Measurements from ENCODE around the gene TSPAN9.

Gene TSPAN9

DNA sequence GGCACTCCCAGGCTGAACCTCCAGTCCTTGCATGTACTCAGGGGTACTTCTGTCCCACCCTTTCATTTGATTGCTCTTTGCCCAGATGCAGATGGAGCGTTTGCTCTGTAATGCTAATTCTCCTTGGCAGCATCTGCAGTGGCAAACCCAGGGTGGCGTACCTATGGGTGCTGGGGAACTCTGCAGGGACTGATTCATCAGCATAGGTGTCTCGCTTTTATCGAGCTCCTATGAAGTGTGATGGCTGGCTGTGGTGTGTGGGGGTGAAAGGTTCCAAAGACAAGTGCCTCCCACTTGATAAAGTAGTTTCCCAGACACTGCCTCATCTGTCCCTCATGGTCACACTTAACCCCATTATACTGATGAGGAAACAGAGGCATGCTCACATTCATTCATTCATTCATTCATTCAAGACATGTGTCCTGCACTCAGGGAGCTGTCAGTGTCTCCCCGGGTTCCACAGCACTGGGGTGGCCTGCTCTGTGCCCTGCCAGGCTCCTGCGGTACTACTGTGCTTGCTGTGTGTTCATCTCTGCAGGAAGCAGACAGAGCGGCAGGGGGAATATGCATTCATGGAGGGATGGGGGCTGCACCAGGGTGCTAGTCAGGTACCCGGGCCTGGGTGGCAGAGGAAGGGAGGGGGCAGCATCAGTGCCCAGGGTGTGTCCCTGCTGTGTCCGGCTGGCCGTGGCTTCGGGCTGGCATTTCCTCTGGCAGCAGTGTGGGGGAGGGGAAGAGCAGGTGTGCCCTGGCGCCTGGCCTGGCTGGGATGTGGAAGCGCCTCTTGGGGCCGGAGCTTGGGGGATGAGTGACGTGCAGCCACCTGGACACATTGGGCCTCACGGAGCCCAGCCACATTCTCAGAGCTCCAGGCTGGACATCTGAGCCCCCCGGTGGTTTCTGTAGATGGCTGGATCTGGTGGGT, 110.9 kb downstream of the TSPAN9 start:
- DNase-seq (ENCODE audit: low read depth) = no peak

DNA sequence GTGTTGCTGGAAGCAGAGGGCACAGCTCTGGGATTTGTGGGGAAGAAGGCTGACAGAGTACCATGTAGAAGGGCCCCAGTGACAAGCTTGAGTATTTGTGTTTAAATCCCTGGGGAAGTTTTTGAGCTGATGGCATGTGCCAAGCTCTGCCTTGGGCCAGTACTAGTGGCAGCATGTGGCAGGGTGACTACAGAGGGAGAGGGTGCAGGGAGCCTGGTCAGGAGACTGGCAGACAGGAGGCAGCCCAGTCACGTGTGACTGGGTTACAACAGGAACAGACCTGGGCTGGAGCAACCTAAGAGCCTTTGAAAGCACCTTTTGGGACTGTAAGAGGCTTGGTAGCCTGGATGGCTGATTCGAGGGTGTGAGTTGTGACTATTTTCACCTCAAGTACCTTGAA, 112.1 kb downstream of the TSPAN9 start:
- no peak for DNase-seq (ENCODE audit: low read depth)

DNA sequence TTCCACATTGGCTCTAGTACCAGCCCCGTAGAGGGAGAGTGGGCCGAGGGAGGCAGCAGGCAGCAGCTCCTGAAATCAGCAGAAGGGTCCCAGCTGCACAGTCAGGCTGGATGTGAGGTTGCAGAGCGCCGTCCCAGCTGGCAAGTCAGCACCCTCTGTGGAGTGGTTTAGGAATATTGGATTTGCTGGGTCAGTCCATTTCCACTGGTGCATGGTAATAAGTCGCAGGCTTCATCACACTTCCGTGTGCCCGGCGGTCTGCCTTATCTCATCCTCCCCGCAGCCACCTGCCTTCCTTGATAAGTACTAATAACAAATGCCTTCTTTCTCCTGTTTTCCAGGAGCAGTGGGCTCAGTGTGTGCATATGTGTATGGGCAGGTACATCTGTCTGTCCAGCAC, 112.9 kb downstream of the TSPAN9 start:
- no peak for DNase-seq (ENCODE audit: low read depth)

DNA sequence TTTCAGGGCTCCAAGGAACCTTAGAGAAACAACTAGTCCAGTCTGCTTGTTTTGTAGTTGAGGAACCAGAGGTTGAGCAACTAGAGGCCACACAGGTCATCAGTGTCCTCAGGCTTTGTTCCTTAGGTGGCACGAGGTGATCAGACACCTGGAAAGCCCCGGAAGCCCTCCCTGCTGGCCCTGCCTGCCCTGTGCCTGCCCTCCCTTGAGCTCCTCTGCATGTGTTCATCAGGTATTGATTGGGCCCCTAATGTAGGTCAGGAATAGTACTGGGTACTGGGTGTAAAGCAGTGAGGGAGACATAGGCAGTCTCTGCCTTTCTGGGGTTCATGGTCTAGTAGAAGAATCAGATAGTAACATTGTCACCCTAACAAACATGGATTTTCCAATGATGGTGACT, 114.3 kb downstream of the TSPAN9 start:
- no peak for DNase-seq (ENCODE audit: low read depth)

DNA sequence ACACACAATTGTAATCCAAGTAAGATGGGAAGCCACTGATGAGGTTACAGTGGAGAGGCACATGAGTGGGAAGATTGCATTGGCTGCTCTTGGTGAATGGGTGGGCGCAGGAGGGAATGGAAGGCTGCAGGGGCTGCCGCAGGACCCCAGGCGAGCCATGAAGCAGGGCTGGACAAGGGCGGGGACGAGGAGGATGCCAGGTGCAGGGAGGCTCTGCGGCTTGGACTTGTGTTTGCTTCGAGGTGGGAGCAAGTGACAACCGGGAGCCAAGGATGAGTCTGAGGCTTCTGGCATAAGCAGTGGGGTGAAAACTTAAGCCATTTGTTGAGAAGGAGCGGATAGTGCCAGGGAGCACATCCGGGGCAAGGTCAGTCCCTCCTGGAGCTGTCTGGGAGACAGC, 115.0 kb downstream of the TSPAN9 start:
- DNase-seq (ENCODE audit: low read depth) = no peak

DNA sequence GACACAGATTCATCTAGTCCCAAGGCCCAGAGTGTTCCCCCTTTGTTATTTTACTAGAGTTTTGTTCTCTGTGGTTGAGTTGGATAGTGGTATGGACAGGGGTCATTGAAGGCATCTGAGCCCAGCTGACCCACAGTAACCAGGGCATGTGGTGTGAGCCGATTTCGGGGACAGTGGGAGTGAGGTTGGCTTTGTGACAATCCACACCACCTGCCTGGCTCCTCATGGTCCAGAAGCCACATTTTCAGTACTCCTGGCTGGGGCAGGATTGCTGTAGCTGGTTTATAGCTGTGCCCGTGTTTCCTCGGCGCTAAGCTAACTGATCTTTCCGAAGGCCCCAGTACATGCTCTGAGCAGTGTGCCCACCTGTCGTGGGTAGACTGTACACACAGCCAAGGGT, 116.0 kb downstream of the TSPAN9 start:
- DNase-seq (ENCODE audit: low read depth) = no peak

DNA sequence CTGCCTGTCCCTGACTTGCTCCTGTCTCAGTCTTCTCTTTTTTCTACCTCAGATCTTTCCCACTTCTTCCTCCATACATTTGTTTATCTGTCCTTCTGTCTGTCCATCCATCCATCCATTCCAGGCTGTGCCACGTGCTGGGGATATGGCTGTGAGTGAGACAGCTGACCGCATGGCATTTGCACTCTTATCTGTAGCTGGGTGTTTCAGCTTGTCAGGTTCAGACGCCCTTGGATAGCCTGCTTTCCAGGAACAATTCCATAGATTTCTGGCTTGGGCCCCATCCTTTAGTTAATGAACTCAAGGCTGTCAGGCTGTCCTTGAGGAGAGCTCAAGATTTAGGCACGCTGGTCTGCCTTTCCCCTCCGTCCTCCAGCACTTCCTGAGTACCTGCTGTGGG, 116.6 kb downstream of the TSPAN9 start:
- DNase-seq (ENCODE audit: low read depth) = no peak

DNA sequence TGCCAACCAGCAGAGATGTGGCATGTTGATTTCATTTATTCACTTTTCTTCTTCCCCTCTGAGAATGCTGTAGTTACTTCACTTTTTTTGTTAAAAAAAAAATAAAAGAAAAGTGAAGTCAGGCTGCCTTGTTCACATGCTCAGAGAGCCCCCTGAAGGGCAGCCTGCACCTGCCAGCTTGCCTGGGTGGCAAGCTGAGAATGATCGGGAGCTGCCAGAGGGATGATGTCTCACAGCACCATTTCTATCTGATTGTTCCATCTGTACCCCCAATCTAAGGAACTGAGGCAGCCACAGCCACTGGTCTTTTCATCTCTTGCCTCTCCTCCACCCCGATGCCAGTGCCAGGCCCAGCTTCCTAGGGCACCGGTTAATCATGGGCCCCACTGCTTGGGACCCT, 118.2 kb downstream of the TSPAN9 start:
- no peak for DNase-seq (ENCODE audit: low read depth)

DNA sequence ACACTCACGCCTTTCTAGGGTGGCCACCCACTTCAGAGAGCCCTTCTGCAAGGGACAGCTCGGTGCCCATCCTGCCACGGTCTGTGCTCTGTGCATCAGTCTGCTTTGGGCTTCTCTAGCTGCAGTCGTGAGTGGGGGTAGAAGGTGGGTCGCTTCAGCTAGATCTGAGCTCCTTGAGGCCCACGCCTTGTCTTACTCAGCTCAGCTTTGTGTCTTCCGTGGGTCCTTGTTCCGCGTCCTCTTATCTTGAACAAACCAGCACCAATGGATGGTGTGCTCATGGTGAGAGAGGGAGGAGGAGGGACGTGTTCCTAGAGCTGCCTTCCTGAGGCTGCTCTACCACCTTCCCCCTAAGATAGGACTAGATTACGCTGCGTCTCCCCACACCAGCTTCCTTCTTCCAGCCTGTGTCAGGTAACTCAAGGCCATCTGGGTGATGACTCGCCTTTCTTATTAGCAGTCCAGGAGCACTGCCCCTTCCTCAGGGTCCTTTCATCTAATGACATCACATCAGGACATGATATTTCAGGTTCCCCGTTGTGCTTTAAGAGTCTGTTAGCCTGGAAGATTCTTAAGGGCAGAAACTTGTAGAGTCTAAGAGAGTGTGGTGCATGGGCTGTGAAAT, 118.8 kb downstream of the TSPAN9 start:
- DNase-seq (ENCODE audit: low read depth) = no peak

DNA sequence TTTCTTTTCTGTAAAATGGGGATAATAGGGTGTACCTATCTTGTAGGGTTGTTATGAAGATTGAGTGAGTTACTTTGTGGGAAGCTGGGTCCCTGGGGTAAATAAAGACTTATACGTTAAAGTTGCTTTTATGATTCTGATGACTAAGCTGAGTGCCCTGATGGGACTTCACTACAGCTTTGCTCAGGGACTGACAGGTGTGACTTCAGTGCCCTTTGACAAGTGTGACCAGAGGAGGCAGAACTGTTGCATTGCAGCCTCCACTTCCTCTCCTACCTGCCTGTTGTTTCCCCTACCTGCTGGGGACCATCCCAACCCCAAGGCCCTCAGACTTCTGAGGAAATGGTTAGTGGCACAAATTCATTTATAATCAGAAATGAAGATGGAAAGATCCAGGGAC, 119.3 kb downstream of the TSPAN9 start:
- DNase-seq (ENCODE audit: low read depth) = no peak

DNA sequence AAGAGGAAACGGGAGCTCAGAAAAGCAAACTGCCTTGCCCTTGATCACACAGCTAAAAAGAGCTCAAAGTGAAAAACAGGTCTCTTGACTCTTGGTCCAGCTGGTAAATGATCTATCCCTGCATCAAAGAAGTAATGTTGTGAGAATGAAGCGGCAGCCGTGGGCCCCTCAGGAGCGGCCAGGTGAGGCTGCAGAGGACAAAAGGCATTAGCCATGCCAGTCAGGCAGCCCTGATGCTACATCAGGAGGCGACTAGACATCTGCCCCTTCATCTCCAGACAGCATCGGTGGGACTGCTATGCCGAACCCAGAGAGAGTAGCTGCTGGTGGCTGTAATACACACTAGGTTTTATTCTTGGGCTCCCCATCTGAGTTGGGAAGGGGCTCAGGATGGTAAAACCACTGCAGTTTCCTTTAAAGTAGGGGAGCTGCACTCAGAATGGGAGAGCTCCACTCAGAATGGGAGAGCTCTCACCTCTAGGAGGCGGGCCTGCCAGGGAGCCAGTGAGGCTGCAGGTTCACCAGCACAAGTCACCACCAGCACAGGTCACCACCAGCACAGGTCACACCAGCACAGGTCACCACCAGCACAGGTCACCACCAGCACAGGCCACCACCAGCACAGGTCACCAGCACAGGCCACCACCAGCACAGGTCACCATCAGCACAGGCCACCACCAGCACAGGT, 120.1 kb downstream of the TSPAN9 start:
- no peak for DNase-seq (ENCODE audit: low read depth)

DNA sequence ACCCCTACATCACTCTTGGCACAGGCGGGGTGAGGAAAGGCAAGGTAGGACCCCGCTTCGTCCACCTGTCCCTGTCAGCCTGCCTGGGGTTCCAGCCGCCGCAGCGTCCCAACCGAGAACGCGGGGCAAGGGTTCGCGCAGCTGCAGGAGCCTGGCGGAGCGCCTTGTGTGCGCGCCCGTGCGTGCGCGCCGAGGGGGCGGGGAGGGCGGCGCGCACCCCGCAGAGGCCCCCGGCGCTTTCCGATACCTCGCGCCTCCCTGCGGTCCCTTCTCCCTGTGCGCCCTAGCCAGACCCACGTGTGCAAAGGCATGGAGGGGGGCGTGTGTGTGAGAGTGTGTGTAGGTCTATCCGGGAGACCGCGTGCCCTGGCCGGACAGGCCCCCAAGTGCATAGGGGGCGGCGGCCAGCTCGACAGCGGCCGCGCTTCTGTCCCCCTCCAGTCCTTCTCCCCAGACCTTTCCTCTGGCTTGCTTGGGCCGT, 122.4 kb downstream of the TSPAN9 start:
- peak; percentile 13 for DNase-seq (ENCODE audit: low read depth)

DNA sequence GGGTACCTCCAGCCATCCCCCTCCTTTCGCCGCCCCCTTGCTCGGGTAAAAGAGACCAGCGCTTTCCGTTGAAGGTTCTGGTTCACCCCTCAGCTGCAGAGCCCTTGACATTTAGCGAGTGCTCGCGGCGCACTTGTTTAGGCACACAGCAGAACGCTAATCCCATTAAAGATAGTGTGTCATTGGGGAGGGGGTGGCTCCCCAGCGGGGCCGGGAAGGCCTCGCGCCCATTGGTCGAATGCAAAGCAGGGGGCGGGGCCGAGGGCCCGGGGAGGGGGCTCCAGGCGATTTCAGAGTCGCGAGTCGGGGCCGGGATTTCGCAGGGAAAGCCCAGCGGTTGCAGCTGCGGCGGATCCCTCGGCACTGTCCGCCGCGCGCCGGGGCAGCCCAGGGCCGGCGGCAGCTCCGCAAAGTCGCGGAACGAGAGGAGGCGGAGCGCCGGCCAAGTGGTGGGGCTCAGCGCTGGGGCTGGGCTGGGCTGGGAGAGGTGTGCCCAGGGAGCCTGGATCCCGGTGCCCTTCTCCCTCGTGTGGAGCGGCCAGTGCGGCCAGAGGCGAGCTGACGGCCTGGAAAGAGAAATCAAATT, 122.9 kb downstream of the TSPAN9 start:
- peak; percentile 28 for DNase-seq (ENCODE audit: low read depth)

DNA sequence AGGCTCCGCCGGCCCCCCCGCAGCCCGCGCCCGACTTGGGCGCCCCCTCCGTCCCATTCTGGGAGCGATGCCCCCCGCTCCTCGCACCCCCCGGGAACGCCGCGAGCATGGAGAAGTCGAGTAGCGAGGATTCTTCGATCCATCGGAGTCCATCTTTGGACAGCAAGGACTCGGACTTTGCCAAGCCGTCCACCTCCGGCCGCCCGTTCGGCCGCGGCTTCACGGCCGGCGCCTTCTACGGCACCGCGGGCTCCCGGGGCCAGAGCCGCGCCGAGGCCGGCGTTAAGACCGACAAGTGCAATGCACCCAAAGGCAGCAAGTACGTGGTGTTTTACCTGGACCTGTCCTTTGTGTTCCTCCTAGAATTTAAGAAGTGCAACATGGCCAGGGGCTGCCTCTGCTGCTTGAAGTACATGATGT, 123.6 kb downstream of the TSPAN9 start:
- DNase-seq (ENCODE audit: low read depth) = no peak

DNA sequence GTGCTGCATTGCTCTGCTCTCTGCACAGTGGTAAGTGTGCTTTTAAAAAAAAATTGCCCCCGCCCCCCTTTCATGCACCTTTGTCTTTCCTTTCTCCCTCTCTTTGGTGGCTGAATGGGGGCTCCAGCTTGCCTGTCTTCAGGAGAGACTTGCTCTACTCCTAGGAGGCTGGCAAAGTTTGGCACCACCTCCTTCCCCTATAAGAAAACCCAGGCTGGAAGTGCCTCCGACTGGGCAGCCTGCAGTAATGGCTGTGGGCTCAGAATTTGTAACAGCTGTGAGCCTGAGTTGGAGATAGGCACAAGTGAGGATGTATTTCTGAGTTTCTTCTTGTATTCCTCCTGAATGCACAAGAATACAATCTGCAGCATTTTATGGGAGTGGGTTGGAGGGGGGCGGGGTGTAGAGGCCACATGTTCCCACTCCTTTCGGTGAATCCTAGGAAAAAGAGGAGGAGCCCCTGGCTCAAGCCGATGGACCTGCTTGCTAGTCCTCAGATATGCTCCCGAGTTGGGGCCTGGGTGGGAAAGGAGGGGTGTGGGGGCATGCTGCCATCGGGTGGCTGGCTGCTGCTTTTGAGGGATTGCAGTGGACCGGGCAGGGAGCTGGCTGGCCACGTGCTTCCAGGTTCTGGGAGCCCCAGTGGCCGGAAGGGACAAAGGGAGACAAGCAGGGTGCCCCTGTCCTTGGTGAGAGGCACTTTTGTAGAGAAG, 124.3 kb downstream of the TSPAN9 start:
- DNase-seq (ENCODE audit: low read depth) = no peak

DNA sequence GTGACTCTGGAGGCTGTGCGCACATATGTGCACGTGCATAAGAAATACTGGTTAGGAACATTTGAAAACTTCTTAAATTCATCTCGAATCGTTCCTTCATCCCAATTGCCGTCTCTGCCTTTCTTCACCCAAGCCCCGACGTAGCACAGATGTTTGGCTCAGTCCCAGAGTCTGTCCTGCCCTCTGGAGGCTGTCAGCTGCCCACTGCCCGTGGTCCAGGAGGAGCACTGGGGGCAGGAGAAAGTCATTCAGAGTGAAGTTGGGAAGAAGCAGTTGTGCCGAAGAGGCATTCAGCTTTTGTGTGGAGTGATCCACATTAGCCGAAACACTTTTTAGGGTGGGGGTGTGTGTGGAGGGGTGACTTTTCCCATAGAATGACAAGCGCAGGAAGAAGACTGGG, 124.9 kb downstream of the TSPAN9 start:
- DNase-seq (ENCODE audit: low read depth) = no peak

DNA sequence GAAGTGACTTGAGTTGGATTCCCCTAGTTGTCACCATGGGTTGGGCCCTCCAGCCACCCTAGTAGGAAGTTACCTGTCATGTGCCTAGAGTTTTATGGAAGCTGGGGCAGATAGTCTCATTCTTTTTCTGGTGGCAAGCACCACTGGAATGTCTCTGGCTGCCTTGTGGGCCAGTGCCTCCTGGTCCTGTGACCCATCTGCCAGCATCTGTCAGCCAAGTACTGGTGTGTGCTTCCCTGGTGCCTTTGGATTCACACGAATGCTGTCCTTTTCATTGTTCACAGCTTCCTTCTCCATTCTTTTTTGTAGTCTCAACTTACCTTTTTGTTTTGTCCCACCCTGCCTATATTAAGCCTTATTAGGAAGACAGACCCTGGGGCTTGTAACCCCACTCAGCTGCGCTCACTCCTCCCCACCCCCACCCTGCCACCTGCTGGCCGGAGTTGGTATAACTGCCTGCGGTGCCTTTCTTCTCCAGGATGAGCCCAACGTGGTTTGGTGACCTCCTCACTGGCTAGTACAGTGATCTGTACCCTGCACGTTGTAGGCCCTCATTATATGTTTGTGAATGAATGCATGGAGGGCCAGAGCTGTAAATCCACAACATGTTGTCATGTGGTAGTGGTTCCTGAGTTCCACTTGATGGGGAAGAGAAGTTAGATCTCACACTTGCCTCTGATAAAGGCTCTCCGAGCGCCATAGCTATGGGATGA, 125.7 kb downstream of the TSPAN9 start:
- no peak for DNase-seq (ENCODE audit: low read depth)

DNA sequence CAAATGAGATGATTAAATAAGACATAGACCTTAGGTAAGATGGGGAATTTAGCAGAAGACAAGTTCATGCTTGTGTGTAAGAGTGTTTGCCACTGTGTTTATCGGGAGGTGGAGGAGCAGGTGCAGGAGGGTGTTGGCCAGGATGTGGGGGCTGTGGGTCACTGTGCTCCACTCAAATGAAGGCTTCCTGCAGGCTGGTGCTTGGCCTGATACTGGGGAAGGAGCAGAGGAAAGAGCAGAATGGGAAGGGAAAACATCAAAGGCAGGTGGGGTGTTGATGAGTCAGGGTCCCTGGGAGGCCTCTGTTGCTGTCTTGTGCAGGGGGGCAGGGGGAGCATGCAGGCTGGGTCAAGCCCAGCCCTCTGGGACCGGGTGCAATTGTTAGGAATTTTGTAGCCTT, 126.5 kb downstream of the TSPAN9 start:
- no peak for DNase-seq (ENCODE audit: low read depth)

DNA sequence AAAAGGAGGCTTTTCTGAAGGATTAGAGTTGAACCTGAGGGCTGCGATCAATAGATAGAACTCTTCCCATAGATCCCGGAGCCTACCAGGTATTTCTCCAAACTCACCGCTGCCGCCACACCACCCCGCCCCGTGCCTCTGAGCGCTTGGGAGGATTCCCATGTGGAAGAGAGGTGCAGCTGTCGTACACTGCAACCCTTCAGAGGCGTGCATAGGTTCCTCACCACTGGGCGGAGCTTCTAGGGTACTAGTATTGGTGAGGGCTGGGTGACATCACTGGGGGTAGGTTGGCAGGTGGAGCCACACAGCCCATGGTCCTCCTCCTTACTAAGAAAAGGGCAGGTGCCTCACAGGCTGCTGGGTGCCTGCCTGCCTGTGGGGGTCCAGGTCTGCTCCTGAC, 127.0 kb downstream of the TSPAN9 start:
- no peak for DNase-seq (ENCODE audit: low read depth)

DNA sequence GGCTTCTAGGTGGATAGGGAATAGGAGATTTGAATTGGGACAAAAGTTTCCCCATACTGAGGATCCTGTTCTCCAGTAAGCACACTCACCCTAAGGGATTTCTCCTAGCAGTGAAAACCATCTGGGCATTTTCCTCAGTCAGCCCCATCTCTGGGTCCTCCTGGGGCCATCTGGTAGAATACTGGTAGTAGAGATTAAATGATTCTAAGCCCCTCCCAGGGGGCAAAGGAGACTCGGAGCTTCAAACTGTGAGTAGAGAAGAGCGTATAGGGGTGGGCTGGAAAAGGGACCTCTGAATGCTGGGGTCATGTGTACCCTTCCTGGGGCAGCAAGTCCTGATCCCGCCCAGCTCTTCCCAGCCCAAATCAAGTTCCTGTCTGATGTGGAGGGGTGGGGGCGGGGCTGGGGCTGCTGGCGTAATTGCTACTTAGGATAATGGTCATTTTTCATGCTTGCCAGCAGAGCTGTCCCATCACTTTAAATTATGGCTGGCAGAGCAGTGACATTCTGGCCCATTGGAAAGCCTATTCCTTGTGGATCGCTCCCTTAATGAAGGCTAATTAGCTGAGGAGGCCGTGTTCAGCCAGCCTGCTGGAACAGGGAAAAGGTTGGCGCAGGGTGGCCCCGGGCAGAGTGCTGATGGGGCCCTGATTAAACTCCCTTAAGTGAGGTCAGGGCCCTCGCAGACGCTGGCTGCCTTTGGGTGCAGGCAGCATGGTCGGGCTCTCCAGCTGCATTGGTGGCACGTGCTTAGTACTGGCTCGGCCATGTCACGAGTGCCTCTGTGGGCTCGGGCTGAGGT, 127.8 kb downstream of the TSPAN9 start:
- DNase-seq (ENCODE audit: low read depth) = no peak
